Measurements from ENCODE around the gene FOXI3. TPM values are rescaled to one million over a fixed set of nuclear protein-coding genes. Genes with fewer than 3 reads are reported as not detected.
"Not testable (repeated sequence)": the region's sequence is repeated elsewhere in the genome, so short reads cannot be mapped to it uniquely, and the experiment has no call there.

FOXI3 gene
- total RNA-seq, 2 experiments from 2014 or later, result not detected

GRCh38 chr2:88416016-88416663, 36.4 kb downstream of the FOXI3 start:
- Mint-ChIP-seq H3K27ac (no peak overlapping the region), H3K9me3 (no peaks in the 10 kb centered on the region), H3K36me3 (ENCODE audit: low read depth) (no peaks in the 10 kb centered on the region), H3K4me1 (no peaks in the 10 kb centered on the region), H3K27me3 (peaks cover 13% of the 10 kb centered on the region), H3K4me3 (no peak overlapping the region)
- POLR2A ChIA-PET, result no interaction called here
- CTCF ChIA-PET, result no interaction called here
- no peak for DNase-seq

GRCh38 chr2:88408870-88409269, 43.6 kb downstream of the FOXI3 start:
- H3K4me3 Mint-ChIP-seq; DNase-seq; CTCF ChIA-PET; H3K27me3 Mint-ChIP-seq; H3K36me3 Mint-ChIP-seq (ENCODE audit: low read depth); H3K27ac Mint-ChIP-seq; H3K9me3 Mint-ChIP-seq; POLR2A ChIA-PET; H3K4me1 Mint-ChIP-seq: not testable (repeated sequence)

- Mint-ChIP-seq H3K27ac (no peak overlapping the region), H3K9me3 (no peaks in the 10 kb centered on the region), H3K4me1 (no peaks in the 10 kb centered on the region), H3K27me3 (peaks cover 3% of the 10 kb centered on the region), H3K4me3 (no peak overlapping the region), H3K36me3 (ENCODE audit: low read depth) (no peaks in the 10 kb centered on the region)
- ChIA-PET POLR2A (no interaction called here), CTCF (no interaction called here)
- no peak for DNase-seq
Measured at GRCh38 chr2:88400037-88400767, 52.3 kb downstream of the FOXI3 start.

GRCh38 chr2:88398180-88398579, 54.3 kb downstream of the FOXI3 start:
- H3K36me3 Mint-ChIP-seq (ENCODE audit: low read depth), result no peaks in the 10 kb centered on the region
- H3K4me3 Mint-ChIP-seq, result no peak overlapping the region
- peaks cover 3% of the 10 kb centered on the region for H3K27me3 Mint-ChIP-seq
- ChIA-PET CTCF (no interaction called here), POLR2A (no interaction called here)
- no peak overlapping the region for H3K27ac Mint-ChIP-seq
- H3K9me3 Mint-ChIP-seq, result no peaks in the 10 kb centered on the region
- DNase-seq, result no peak
- H3K4me1 Mint-ChIP-seq, result no peaks in the 10 kb centered on the region

Other genes with a start within 250 kb of the FOXI3 start
- gene EIF2AK3, start 174.8 kb upstream of the FOXI3 start, total RNA-seq, result 10 to 100 TPM; 29.2 to 31.5 TPM
- gene RPIA, start 239.0 kb upstream of the FOXI3 start, total RNA-seq, result 10 to 100 TPM; 27.9 to 30.1 TPM

Data from activated CD4-positive, alpha-beta memory T cell treated with anti-CD3 and anti-CD28 coated beads, Interleukin-2, amount 10 ng/mL, durations not matched to agents 7 days and 5 days (primary cell).